Muscle of leg (tissue), 11 donors: ENCODE measurements around the gene ZNF444. TPM values are rescaled to one million over a fixed set of nuclear protein-coding genes. Genes with fewer than 3 reads are reported as not detected.
A peak's percentile ranks its signal among the peaks of the same experiment; 100 is the strongest.
"Not testable (repeated sequence)": the region's sequence is repeated elsewhere in the genome, so short reads cannot be mapped to it uniquely, and the experiment has no call there.

ENCODE experiments used
- DNase-seq: peaks from one replicate; pipeline ENCODE4 v3.0.0; 2013
- H3K27ac ChIP-seq: one replicate; pipeline ENCODE4 v1.5.1; 2013; ENCODE audit warnings: mild to moderate bottlenecking, low read length, control low read depth
- H3K27me3 ChIP-seq: one replicate; pipeline ENCODE4 v1.6.1; 2013; ENCODE audit warnings: low read length; ENCODE audit not compliant: control insufficient read depth, insufficient read depth
- H3K36me3 ChIP-seq: one replicate; pipeline ENCODE4 v1.6.1; 2013; ENCODE audit warnings: low read length; ENCODE audit not compliant: control insufficient read depth, insufficient read depth
- H3K4me1 ChIP-seq: one replicate; pipeline ENCODE4 v1.6.1; 2013; ENCODE audit warnings: low read length; ENCODE audit not compliant: control insufficient read depth, insufficient read depth
- H3K4me3 ChIP-seq: one replicate; pipeline ENCODE4 v1.5.1; 2013; ENCODE audit warnings: low read length, control low read depth
- H3K9me3 ChIP-seq: replicated peaks from 2 replicates; pipeline ENCODE4 v1.6.1; 2013; ENCODE audit warnings: low read depth, low read length; ENCODE audit not compliant: control insufficient read depth
- WGBS: methylation state at CpG from one replicate; pipeline ENCODE4 v1.1.5; 2013; ENCODE audit warnings: missing lambda C conversion rate; ENCODE audit not compliant: insufficient coverage; 5-methylcytosine and 5-hydroxymethylcytosine counted together
- polyA plus RNA-seq, 8 donors: library from polyadenylated mRNA; unstranded; fragments of 120-200 nt; gene quantifications; one replicate each; pipeline versions ENCODE4 v1.2.1 to v1.2.3, GENCODE V29; 2013; ENCODE audit warnings: inconsistent platforms in 1 of 8, low replicate concordance in 1 of 8; ENCODE audit not compliant: insufficient read length in 8 of 8, insufficient read depth in 1 of 8
- total RNA-seq: library from RNA; stranded (reverse); fragments of 120-200 nt; gene quantifications from one replicate; pipeline ENCODE4 v1.2.4, GENCODE V29; 2013

Gene ZNF444
- total and polyA plus RNA-seq, 9 donors: 10.5 to 26.2 (median 19.4) TPM

- Histone ChIP-seq H3K27me3 (no peaks in the 10 kb centered on the region), H3K9me3 (no peaks in the 10 kb centered on the region), H3K27ac (no peak overlapping the region), H3K4me1 (peaks cover 39% of the 10 kb centered on the region), H3K36me3 (peaks cover 23% of the 10 kb centered on the region), H3K4me3 (no peak overlapping the region)
- DNase-seq: no peak
- 94% methylated on average over 8 of the region's 12 CpGs for WGBS
Observed at GRCh38 chr19:56144831-56145230, 3.7 kb downstream of the ZNF444 start.

- peaks cover 32% of the 10 kb centered on the region for H3K4me1 ChIP-seq
- H3K36me3 ChIP-seq: peaks cover 25% of the 10 kb centered on the region
- no peak for DNase-seq
- H3K9me3 ChIP-seq: no peaks in the 10 kb centered on the region
- H3K4me3 ChIP-seq: no peak overlapping the region
- 92% methylated on average over 8 of the region's 10 CpGs for WGBS
- no peak overlapping the region for H3K27ac ChIP-seq
- H3K27me3 ChIP-seq: no peaks in the 10 kb centered on the region
Observed at GRCh38 chr19:56145698-56146097, 4.6 kb downstream of the ZNF444 start.

- peaks cover 28% of the 10 kb centered on the region for H3K4me1 ChIP-seq
- peak overlapping the region; percentile 47 for H3K27ac ChIP-seq
- H3K9me3 ChIP-seq: no peaks in the 10 kb centered on the region
- no peak for DNase-seq
- 88% methylated on average over 31 of the region's 31 CpGs for WGBS
- no peak overlapping the region for H3K4me3 ChIP-seq
- peaks cover 25% of the 10 kb centered on the region for H3K36me3 ChIP-seq
- H3K27me3 ChIP-seq: no peaks in the 10 kb centered on the region
Observed at GRCh38 chr19:56146904-56147303, 5.8 kb downstream of the ZNF444 start.

DNA sequence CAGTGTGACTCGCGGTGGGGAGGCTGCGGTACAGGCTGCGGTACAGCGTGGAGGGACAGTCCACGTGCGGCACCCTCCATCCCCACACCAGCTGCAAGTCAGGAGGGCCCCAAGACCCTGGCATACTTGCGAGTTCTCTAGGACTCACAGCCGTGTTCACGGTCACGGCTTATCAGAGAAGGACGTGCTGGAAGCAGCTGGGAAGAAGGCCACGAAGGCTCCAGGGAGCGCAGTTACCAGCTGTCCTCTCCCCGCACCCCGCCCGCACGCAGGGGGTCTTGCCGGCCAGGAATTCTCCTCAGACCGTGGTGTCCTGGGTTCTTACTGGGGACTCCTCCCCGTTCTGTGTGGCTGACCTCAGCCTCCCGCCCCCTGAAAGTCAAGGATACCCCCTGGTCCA lies 6.2 kb downstream of the ZNF444 start:
- Histone ChIP-seq H3K9me3 (no peaks in the 10 kb centered on the region), H3K4me1 (peaks cover 24% of the 10 kb centered on the region), H3K36me3 (peaks cover 25% of the 10 kb centered on the region), H3K27me3 (no peaks in the 10 kb centered on the region), H3K4me3 (no peak overlapping the region), H3K27ac (peak overlapping the region; percentile 47)
- WGBS: 84% methylated on average over 19 of the region's 22 CpGs
- DNase-seq: peak; percentile 36

GRCh38 chr19:56148096-56148495 lies 7.0 kb downstream of the ZNF444 start:
- Histone ChIP-seq H3K27ac (no peak overlapping the region), H3K9me3 (no peaks in the 10 kb centered on the region), H3K36me3 (peaks cover 25% of the 10 kb centered on the region)

GRCh38 chr19:56148955-56149655 lies 8.0 kb downstream of the ZNF444 start:
- Histone ChIP-seq H3K36me3 (peaks cover 25% of the 10 kb centered on the region), H3K4me1 (peaks cover 23% of the 10 kb centered on the region)
- not testable (repeated sequence) for H3K4me3 ChIP-seq, H3K27ac ChIP-seq, H3K27me3 ChIP-seq, H3K9me3 ChIP-seq, DNase-seq
- WGBS: 95% methylated on average over 8 of the region's 12 CpGs

More at GRCh38 chr19:56148096-56148495, 7.0 kb downstream of the ZNF444 start:
- H3K4me1 ChIP-seq: peaks cover 19% of the 10 kb centered on the region
- no peak for DNase-seq
- 91% methylated on average over 14 of the region's 15 CpGs for WGBS
- no peak overlapping the region for H3K4me3 ChIP-seq
- no peaks in the 10 kb centered on the region for H3K27me3 ChIP-seq

- Histone ChIP-seq H3K4me3 (no peak overlapping the region), H3K27ac (no peak overlapping the region), H3K4me1 (peaks cover 23% of the 10 kb centered on the region), H3K9me3 (no peaks in the 10 kb centered on the region), H3K36me3 (peaks cover 25% of the 10 kb centered on the region), H3K27me3 (no peaks in the 10 kb centered on the region)
- DNase-seq: no peak
- 90% methylated on average over 2 of the region's 5 CpGs for WGBS
Observed at GRCh38 chr19:56149656-56150038, 8.6 kb downstream of the ZNF444 start.

DNA sequence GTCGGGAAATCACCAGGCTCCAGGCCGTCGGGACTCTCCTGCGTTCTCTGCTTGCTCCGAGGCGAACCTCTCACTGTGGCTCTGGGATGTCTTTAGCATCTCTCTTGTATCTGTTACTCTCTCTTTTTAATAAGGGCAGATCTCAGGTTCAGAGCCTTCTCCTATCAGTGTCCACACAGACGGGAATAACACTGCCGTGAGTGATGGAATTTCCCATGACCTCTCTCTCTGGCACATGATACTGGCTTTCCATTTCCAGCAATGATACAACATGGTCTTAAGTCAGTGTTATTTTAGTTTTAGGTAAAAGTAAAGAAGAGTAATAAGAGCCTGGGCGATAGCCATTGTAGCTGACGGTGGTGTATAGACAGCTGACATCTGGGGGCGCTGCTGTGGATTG lies 9.3 kb downstream of the ZNF444 start:
- peak; percentile 23 for DNase-seq
- H3K36me3 ChIP-seq: peaks cover 32% of the 10 kb centered on the region

GRCh38 chr19:56152644-56153043 lies 11.6 kb downstream of the ZNF444 start:
- 88% methylated on average over 1 of the region's 2 CpGs for WGBS
- no peak for DNase-seq
- Histone ChIP-seq H3K27me3 (no peaks in the 10 kb centered on the region), H3K4me3 (no peak overlapping the region), H3K36me3 (peaks cover 41% of the 10 kb centered on the region), H3K27ac (no peak overlapping the region), H3K4me1 (peaks cover 7% of the 10 kb centered on the region), H3K9me3 (no peaks in the 10 kb centered on the region)

More for the DNA sequence above, 9.3 kb downstream of the ZNF444 start:
- 91% methylated on average over 5 of the region's 11 CpGs for WGBS
- no peaks in the 10 kb centered on the region for H3K9me3 ChIP-seq
- peaks cover 23% of the 10 kb centered on the region for H3K4me1 ChIP-seq
- H3K27me3 ChIP-seq: no peaks in the 10 kb centered on the region
- no peak overlapping the region for H3K4me3 ChIP-seq
- no peak overlapping the region for H3K27ac ChIP-seq

- 19% methylated on average over 6 of the region's 6 CpGs for WGBS
- Histone ChIP-seq H3K4me3 (no peak overlapping the region), H3K27ac (no peak overlapping the region), H3K4me1 (peaks cover 6% of the 10 kb centered on the region), H3K9me3 (no peaks in the 10 kb centered on the region), H3K27me3 (no peaks in the 10 kb centered on the region), H3K36me3 (peaks cover 39% of the 10 kb centered on the region)
- no peak for DNase-seq
Observed at GRCh38 chr19:56153507-56153906, 12.4 kb downstream of the ZNF444 start.
